ENCODE measurements around the gene EPAS1. TPM values are rescaled to one million over a fixed set of nuclear protein-coding genes. Genes with fewer than 3 reads are reported as not detected.

Gene EPAS1
- total RNA-seq, 1 experiment from 2014 or later = 127 TPM

DNA sequence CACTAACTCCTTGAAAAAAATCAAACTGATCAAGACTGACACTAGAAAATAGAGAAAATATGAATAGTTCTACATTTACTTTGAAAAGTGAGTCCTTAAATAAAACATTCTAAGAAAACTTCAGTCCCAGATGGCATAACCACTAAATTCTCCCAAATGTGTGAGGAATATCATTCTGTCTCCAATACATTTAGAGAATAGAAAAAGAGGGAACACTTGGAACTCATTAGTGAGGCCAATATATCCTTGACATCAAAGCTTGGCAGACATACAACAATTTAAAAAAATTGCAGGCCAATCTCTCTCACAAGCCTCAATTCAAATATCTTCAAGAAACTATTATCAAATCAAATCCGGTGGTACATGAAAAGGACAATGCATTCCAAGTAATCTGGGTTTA, 102.8 kb downstream of the EPAS1 start:
- intact Hi-C loops (cut with micrococcal nuclease; ENCODE audit: unreplicated experiment) = no loop called here
- BruUV-seq (replicated peaks) = no TSS peak
- ChIA-PET CTCF (no interaction called here), POLR2A (ENCODE audit: unreplicated experiment) (no interaction called here)
- Histone ChIP-seq H3K9me2 (ENCODE audit: insufficient read depth) (no peaks in the 10 kb centered on the region; the same call in 1 of the 2 replicates), H2AFZ (no peak overlapping the region), H3K4me1 (replicated peaks; ENCODE audit: insufficient read depth) (no peaks in the 10 kb centered on the region), H4K20me1 (ENCODE audit: insufficient read depth) (no peaks in the 10 kb centered on the region), H3K27ac (no peak overlapping the region), H3K9me3 (ENCODE audit: insufficient read depth, low read depth) (0 out of 2 replicates have a peak, but pooled peaks cover 5% of the 10 kb centered on the region), H3K27me3 (ENCODE audit: insufficient read depth, low read depth) (no peaks in the 10 kb centered on the region), H3K4me2 (no peak overlapping the region), H3F3A (ENCODE audit: insufficient read depth, low read depth) (no peaks in the 10 kb centered on the region), H3K4me3 (no peak overlapping the region), H3K36me3 (ENCODE audit: low read depth) (no peaks in the 10 kb centered on the region), H3K79me2 (ENCODE audit: low read depth) (no peaks in the 10 kb centered on the region)
- no peak for TF ChIP-seq EZH2 (IDR thresholded peaks at IDR 0.05; ENCODE audit: low read depth)
- no peak for TF ChIP-seq CTCF (conservative IDR thresholded peaks at IDR 0.05)
- no peak for DNase-seq

GRCh38 chr2:46402874-46403273, 105.7 kb downstream of the EPAS1 start:
- peaks cover 12% of the 10 kb centered on the region for H3F3A ChIP-seq (ENCODE audit: insufficient read depth, low read depth)
- no peak for TF ChIP-seq EZH2 (IDR thresholded peaks at IDR 0.05; ENCODE audit: low read depth)
- TF ChIP-seq CTCF (conservative IDR thresholded peaks at IDR 0.05) = no peak
- H3K4me1 ChIP-seq (replicated peaks; ENCODE audit: insufficient read depth) = peaks cover 18% of the 10 kb centered on the region
- no peaks in the 10 kb centered on the region for H3K27me3 ChIP-seq (ENCODE audit: insufficient read depth, low read depth)
- no peak for DNase-seq
- H4K20me1 ChIP-seq (ENCODE audit: insufficient read depth) = no peaks in the 10 kb centered on the region
- no peak overlapping the region for H3K27ac ChIP-seq
- H3K79me2 ChIP-seq (ENCODE audit: low read depth) = no peaks in the 10 kb centered on the region
- no peaks in the 10 kb centered on the region for H3K36me3 ChIP-seq (ENCODE audit: low read depth)
- intact Hi-C loops (cut with micrococcal nuclease; ENCODE audit: unreplicated experiment) = no loop called here
- ChIA-PET CTCF (no interaction called here), POLR2A (ENCODE audit: unreplicated experiment) (no interaction called here)
- no peaks in the 10 kb centered on the region; the same call in 1 of the 2 replicates for H3K9me2 ChIP-seq (ENCODE audit: insufficient read depth)
- H3K4me3 ChIP-seq = no peak overlapping the region
- BruUV-seq (replicated peaks) = no TSS peak
- H3K4me2 ChIP-seq = no peak overlapping the region
- no peak overlapping the region for H2AFZ ChIP-seq
- 0 out of 2 replicates have a peak, but pooled peaks cover 5% of the 10 kb centered on the region for H3K9me3 ChIP-seq (ENCODE audit: insufficient read depth, low read depth)

DNA sequence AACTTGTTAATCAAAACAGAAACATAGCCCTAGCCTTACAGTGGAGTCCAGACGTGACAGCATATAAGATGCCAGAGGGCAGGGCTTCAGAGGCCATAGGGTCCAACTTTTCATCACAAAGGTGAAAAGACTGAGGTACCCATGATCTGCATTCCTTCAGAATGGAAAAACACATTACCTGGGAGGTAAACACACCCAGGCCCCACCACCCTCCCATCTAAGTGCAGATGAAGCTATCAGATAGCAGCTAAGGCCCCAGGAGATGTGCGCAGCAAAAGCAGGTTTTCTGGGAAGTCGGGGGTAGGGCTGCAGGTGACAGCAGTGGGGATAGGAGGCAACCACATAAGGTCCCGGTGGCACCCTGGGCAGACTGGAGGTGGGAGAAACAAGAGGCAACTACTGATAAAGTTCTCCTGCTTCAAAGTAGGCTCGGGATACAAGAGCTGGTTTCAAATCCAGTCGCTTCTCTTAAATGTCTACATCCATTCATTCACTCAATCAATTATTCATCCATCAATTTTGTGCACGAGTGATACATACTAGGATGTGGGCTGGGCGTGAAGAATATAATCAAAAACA, 107.1 kb downstream of the EPAS1 start:
- no peak overlapping the region for H3K4me3 ChIP-seq
- ChIA-PET POLR2A (ENCODE audit: unreplicated experiment) (no interaction called here), CTCF (interaction anchor here (0.6 kb wide), 1 partner anchor 26 kb away, joined by 4 read pairs; no protein-coding TSS in a partner anchor)
- peaks cover 22% of the 10 kb centered on the region for H3F3A ChIP-seq (ENCODE audit: insufficient read depth, low read depth)
- H2AFZ ChIP-seq = no peak overlapping the region
- H3K9me2 ChIP-seq (ENCODE audit: insufficient read depth) = no peaks in the 10 kb centered on the region; the same call in 1 of the 2 replicates
- TF ChIP-seq EZH2 (IDR thresholded peaks at IDR 0.05; ENCODE audit: low read depth) = no peak
- no TSS peak for BruUV-seq (replicated peaks)
- intact Hi-C loops (cut with micrococcal nuclease; ENCODE audit: unreplicated experiment) = no loop called here
- no peaks in the 10 kb centered on the region for H3K79me2 ChIP-seq (ENCODE audit: low read depth)
- H3K27ac ChIP-seq = no peak overlapping the region
- no peaks in the 10 kb centered on the region for H3K36me3 ChIP-seq (ENCODE audit: low read depth)
- H3K27me3 ChIP-seq (ENCODE audit: insufficient read depth, low read depth) = no peaks in the 10 kb centered on the region
- peaks cover 27% of the 10 kb centered on the region for H3K4me1 ChIP-seq (replicated peaks; ENCODE audit: insufficient read depth)
- no peaks in the 10 kb centered on the region for H4K20me1 ChIP-seq (ENCODE audit: insufficient read depth)
- DNase-seq = no peak
- no peak overlapping the region for H3K4me2 ChIP-seq
- H3K9me3 ChIP-seq (ENCODE audit: insufficient read depth, low read depth) = no peaks in the 10 kb centered on the region

Measured in PC-9 (cell line).